GM12872 (cell line): ENCODE measurements around the gene TDRD9.

ENCODE experiments used
- CTCF ChIP-seq: IDR thresholded peaks from 3 replicates; pipeline ENCODE4 v1.5.1; 2011; ENCODE audit warnings: low read depth, mild to moderate bottlenecking, low read length, moderate library complexity; ENCODE audit not compliant: insufficient read depth

The TDRD9 gene

GRCh38 chr14:104025534-104025933 lies 97.3 kb downstream of the TDRD9 start:
- TF ChIP-seq CTCF = no peak

DNA sequence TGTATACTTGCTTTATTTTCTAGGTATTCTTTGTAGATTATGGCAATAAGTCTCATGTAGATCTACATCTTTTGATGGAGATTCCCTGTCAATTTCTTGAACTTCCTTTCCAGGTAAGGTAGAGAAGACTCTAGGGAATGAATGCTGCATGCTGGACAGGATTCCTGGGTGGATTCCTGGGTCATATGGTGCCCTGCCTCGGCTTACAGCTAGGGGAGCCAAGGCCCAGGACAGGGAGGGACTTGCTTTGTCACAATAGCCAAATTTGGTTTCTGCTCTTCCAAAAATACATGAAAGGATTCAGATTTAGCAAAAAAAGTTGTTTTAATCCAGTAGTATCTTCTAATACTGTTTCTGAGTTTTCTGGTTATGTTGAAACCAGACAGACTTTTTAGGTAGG lies 97.8 kb downstream of the TDRD9 start:
- TF ChIP-seq CTCF = no peak

- no peak for TF ChIP-seq CTCF
These were observed 102.7 kb downstream of the TDRD9 start for GRCh38 chr14:104030958-104031357.

DNA sequence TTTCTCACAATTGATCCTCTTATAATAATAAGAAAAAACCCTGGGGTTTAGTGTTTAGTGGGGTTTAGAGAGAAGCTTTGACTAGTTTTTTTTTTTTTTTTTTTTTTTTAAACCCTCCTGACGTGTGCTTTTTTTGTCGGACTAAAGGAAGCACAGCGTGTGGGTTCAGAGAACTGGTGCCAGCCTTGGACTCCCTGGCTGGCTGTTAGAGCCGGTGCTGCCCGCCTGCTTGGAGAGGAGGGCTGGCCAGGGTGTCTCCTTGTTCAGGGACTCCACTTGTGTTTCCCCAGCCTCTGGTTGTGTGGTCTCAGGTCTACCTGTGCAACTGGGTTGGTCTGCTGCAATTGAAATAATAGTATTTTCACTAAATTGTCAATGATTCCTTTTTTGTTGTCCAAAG lies 103.1 kb downstream of the TDRD9 start:
- TF ChIP-seq CTCF = no peak

- TF ChIP-seq CTCF = no peak
These were observed 106.9 kb downstream of the TDRD9 start for GRCh38 chr14:104034976-104035699.

GRCh38 chr14:104036212-104036611 lies 108.0 kb downstream of the TDRD9 start:
- TF ChIP-seq CTCF = no peak

GRCh38 chr14:104037074-104037473 lies 108.8 kb downstream of the TDRD9 start:
- no peak for TF ChIP-seq CTCF

GRCh38 chr14:104037903-104038302 lies 109.6 kb downstream of the TDRD9 start:
- TF ChIP-seq CTCF = no peak
